Neural cell (in vitro differentiated cells): Measurements from ENCODE around the gene SBK1. TPM values are rescaled to one million over a fixed set of nuclear protein-coding genes. Genes with fewer than 3 reads are reported as not detected.

Experiments
- H2AFZ ChIP-seq: fragments of 200-600, 300-800 bp; sonication (generic), shearing (Covaris generic); 2 replicates; pipeline ENCODE4 v1.6.0; 2014; ENCODE audit warnings: low read depth, mild to moderate bottlenecking, antibody characterized with exemption, low read length, moderate library complexity
- H3F3A ChIP-seq: fragments of 200-600 bp; shearing (Covaris generic); 2 replicates; pipeline ENCODE4 v1.6.1; 2016; ENCODE audit warnings: mild to moderate bottlenecking, moderate library complexity, mixed read lengths, antibody characterized with exemption, low read length; ENCODE audit not compliant: insufficient read depth, poor library complexity, severe bottlenecking
- H3K27ac ChIP-seq: fragments of 200-600, 300-800 bp; sonication (generic), shearing (Covaris generic); 2 replicates; pipeline ENCODE4 v1.5.1; 2014; ENCODE audit warnings: mild to moderate bottlenecking, low read length, moderate library complexity
- H3K27me3 ChIP-seq: fragments of 300-800, 200-600 bp; sonication (generic), shearing (Covaris generic); 2 replicates; pipeline ENCODE4 v1.6.0; 2014; ENCODE audit warnings: mild to moderate bottlenecking, low read depth, low read length, moderate library complexity; ENCODE audit not compliant: insufficient read depth
- H3K36me3 ChIP-seq: fragments of 300-800, 200-600 bp; sonication (generic), shearing (Covaris generic); 2 replicates; pipeline ENCODE4 v1.5.1; 2014; ENCODE audit warnings: mild to moderate bottlenecking, antibody characterized with exemption, low read length, moderate library complexity; ENCODE audit not compliant: insufficient read depth
- H3K4me2 ChIP-seq: fragments of 300-800, 200-600 bp; sonication (generic), shearing (Covaris generic); 2 replicates; pipeline ENCODE4 v1.6.0; 2014; ENCODE audit warnings: mild to moderate bottlenecking, low read length
- H3K4me3 ChIP-seq: fragments of 300-800, 200-600 bp; sonication (generic), shearing (Covaris generic); 2 replicates; pipeline ENCODE4 v1.5.1; 2014; ENCODE audit warnings: mild to moderate bottlenecking, low read length, moderate library complexity
- H3K79me2 ChIP-seq: fragments of 200-600 bp; shearing (Covaris generic); replicated peaks from 2 replicates; pipeline ENCODE4 v1.6.0; 2014; ENCODE audit warnings: mild to moderate bottlenecking, low read length, moderate library complexity; ENCODE audit not compliant: insufficient read depth
- H3K9ac ChIP-seq: fragments of 300-800, 200-600 bp; sonication (generic), shearing (Covaris generic); 2 replicates; pipeline ENCODE4 v1.6.1; 2016; ENCODE audit warnings: mild to moderate bottlenecking, low read length, mixed read lengths
- H3K9me2 ChIP-seq: fragments of 200-600 bp; shearing (Covaris generic); 2 replicates; pipeline ENCODE4 v1.6.1; 2016; ENCODE audit warnings: mild to moderate bottlenecking, low read length, mixed read lengths; ENCODE audit not compliant: insufficient read depth
- H3K9me3 ChIP-seq: fragments of 200-600, 300-800 bp; sonication (generic), shearing (Covaris generic); 2 replicates; pipeline ENCODE4 v1.6.1; 2016; ENCODE audit warnings: mild to moderate bottlenecking, mixed run types, low read length, moderate library complexity, mixed read lengths
- H4K20me1 ChIP-seq: fragments of 200-600 bp; shearing (Covaris generic); 2 replicates; pipeline ENCODE4 v1.6.1; 2016; ENCODE audit warnings: mild to moderate bottlenecking, mixed run types; ENCODE audit not compliant: insufficient read depth
- EP300 ChIP-seq: fragments of 450-650 bp; conservative IDR thresholded peaks from 2 replicates; pipeline ENCODE4 v1.6.1; 2014; ENCODE audit warnings: antibody characterized with exemption, mild to moderate bottlenecking, moderate library complexity; ENCODE audit not compliant: poor library complexity, severe bottlenecking
- EZH2 ChIP-seq: fragments of 200-600, 300-800 bp; shearing (Covaris generic), sonication (generic); IDR thresholded peaks from 2 replicates; pipeline ENCODE4 v1.6.1; 2014; ENCODE audit warnings: antibody characterized with exemption, low read length, borderline replicate concordance, mild to moderate bottlenecking; ENCODE audit not compliant: insufficient read depth, poor library complexity, severe bottlenecking
- MXI1 ChIP-seq: fragments of 450-650 bp; conservative IDR thresholded peaks from 2 replicates; pipeline ENCODE4 v1.6.1; 2014; ENCODE audit warnings: antibody characterized with exemption, mild to moderate bottlenecking; ENCODE audit not compliant: poor library complexity, severe bottlenecking
- POLR2AphosphoS5 ChIP-seq: IDR thresholded peaks from 2 replicates; pipeline ENCODE4 v1.6.1; 2012
- RAD21 ChIP-seq: fragments of 450-650 bp; conservative IDR thresholded peaks from 2 replicates; pipeline ENCODE4 v1.6.1; 2014; ENCODE audit warnings: antibody characterized with exemption, mild to moderate bottlenecking, moderate library complexity
- SMC3 ChIP-seq: fragments of 450-650 bp; conservative IDR thresholded peaks from 2 replicates; pipeline ENCODE4 v1.6.1; 2014; ENCODE audit warnings: antibody characterized with exemption, mild to moderate bottlenecking, moderate library complexity; ENCODE audit not compliant: poor library complexity
- TAF1 ChIP-seq: IDR thresholded peaks from 2 replicates; pipeline ENCODE4 v1.6.1; 2012; ENCODE audit warnings: low read depth
- polyA plus RNA-seq: library from polyadenylated mRNA; depleted of rRNA; stranded (reverse); fragments of >200 nt; gene quantifications from 2 replicates; pipeline ENCODE4 v1.2.3, GENCODE V29; 2014
- TF ChIP-seq, protein P1 (sequence below): IDR thresholded peaks from 2 replicates; pipeline ENCODE4 v1.6.1; 2012; ENCODE audit warnings: borderline replicate concordance
- TF ChIP-seq, protein P2 (sequence below): fragments of 450-650 bp; IDR thresholded peaks from 2 replicates; pipeline ENCODE4 v1.5.1; 2014; ENCODE audit warnings: antibody characterized with exemption, mild to moderate bottlenecking, moderate library complexity; ENCODE audit not compliant: poor library complexity, severe bottlenecking

The SBK1 gene
- polyA plus RNA-seq, 1 donor from 2014 or later, result 18.2 TPM

GRCh38 chr16:28298511-28298878 is 6.2 kb downstream of the SBK1 start:
- no peaks in the 10 kb centered on the region for H3K9me2 ChIP-seq
- H3F3A ChIP-seq, result no peaks in the 10 kb centered on the region
- no peak overlapping the region for H3K9ac ChIP-seq
- peaks cover 18% of the 10 kb centered on the region for H3K36me3 ChIP-seq
- H3K4me2 ChIP-seq, result no peak overlapping the region
- no peaks in the 10 kb centered on the region for H3K9me3 ChIP-seq
- H2AFZ ChIP-seq, result no peak overlapping the region
- peaks cover 78% of the 10 kb centered on the region for H4K20me1 ChIP-seq
- peak overlapping the region; percentile 49 for H3K4me3 ChIP-seq
- TF ChIP-seq, protein P1, sequence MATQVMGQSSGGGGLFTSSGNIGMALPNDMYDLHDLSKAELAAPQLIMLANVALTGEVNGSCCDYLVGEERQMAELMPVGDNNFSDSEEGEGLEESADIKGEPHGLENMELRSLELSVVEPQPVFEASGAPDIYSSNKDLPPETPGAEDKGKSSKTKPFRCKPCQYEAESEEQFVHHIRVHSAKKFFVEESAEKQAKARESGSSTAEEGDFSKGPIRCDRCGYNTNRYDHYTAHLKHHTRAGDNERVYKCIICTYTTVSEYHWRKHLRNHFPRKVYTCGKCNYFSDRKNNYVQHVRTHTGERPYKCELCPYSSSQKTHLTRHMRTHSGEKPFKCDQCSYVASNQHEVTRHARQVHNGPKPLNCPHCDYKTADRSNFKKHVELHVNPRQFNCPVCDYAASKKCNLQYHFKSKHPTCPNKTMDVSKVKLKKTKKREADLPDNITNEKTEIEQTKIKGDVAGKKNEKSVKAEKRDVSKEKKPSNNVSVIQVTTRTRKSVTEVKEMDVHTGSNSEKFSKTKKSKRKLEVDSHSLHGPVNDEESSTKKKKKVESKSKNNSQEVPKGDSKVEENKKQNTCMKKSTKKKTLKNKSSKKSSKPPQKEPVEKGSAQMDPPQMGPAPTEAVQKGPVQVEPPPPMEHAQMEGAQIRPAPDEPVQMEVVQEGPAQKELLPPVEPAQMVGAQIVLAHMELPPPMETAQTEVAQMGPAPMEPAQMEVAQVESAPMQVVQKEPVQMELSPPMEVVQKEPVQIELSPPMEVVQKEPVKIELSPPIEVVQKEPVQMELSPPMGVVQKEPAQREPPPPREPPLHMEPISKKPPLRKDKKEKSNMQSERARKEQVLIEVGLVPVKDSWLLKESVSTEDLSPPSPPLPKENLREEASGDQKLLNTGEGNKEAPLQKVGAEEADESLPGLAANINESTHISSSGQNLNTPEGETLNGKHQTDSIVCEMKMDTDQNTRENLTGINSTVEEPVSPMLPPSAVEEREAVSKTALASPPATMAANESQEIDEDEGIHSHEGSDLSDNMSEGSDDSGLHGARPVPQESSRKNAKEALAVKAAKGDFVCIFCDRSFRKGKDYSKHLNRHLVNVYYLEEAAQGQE, result no peak
- no peak for TF ChIP-seq EZH2
- TF ChIP-seq, protein P2, sequence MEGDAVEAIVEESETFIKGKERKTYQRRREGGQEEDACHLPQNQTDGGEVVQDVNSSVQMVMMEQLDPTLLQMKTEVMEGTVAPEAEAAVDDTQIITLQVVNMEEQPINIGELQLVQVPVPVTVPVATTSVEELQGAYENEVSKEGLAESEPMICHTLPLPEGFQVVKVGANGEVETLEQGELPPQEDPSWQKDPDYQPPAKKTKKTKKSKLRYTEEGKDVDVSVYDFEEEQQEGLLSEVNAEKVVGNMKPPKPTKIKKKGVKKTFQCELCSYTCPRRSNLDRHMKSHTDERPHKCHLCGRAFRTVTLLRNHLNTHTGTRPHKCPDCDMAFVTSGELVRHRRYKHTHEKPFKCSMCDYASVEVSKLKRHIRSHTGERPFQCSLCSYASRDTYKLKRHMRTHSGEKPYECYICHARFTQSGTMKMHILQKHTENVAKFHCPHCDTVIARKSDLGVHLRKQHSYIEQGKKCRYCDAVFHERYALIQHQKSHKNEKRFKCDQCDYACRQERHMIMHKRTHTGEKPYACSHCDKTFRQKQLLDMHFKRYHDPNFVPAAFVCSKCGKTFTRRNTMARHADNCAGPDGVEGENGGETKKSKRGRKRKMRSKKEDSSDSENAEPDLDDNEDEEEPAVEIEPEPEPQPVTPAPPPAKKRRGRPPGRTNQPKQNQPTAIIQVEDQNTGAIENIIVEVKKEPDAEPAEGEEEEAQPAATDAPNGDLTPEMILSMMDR, result no peak
- peaks cover 94% of the 10 kb centered on the region for H3K79me2 ChIP-seq
- no peaks in the 10 kb centered on the region for H3K27me3 ChIP-seq
- no peak overlapping the region for H3K27ac ChIP-seq

- H4K20me1 ChIP-seq, result peaks cover 76% of the 10 kb centered on the region
- H3K4me3 ChIP-seq, result no peak overlapping the region
- TF ChIP-seq, protein P1, result no peak
- no peak for TF ChIP-seq SMC3
- no peak for TF ChIP-seq RAD21
- no peak for TF ChIP-seq POLR2AphosphoS5
- no peak for TF ChIP-seq MXI1
- no peak for TF ChIP-seq EP300
- TF ChIP-seq, protein P2, result no peak
- TF ChIP-seq EZH2, result no peak
- no peak for TF ChIP-seq TAF1
- no peaks in the 10 kb centered on the region for H3K9me3 ChIP-seq
- no peak overlapping the region for H3K9ac ChIP-seq
- H3K4me2 ChIP-seq, result no peak overlapping the region
- H3K27me3 ChIP-seq, result no peaks in the 10 kb centered on the region
- H3K27ac ChIP-seq, result no peak overlapping the region
- H3K79me2 ChIP-seq, result peaks cover 80% of the 10 kb centered on the region
- no peak overlapping the region for H2AFZ ChIP-seq
- no peaks in the 10 kb centered on the region for H3K9me2 ChIP-seq
- no peaks in the 10 kb centered on the region for H3F3A ChIP-seq
- H3K36me3 ChIP-seq, result peaks cover 13% of the 10 kb centered on the region
Observed at GRCh38 chr16:28300327-28300726, 8.0 kb downstream of the SBK1 start.
